ENCODE data around the gene MAPKAP1.

- no peak for TF ChIP-seq TAF1 (IDR thresholded peaks at IDR 0.05; ENCODE audit: borderline replicate concordance, insufficient read depth, low read length)
- no peak for TF ChIP-seq POLR2AphosphoS5 (IDR thresholded peaks at IDR 0.05; ENCODE audit: low read depth, low read length)
Observed at GRCh38 chr9:125745682-125746016, 38.6 kb upstream of the MAPKAP1 start.
